T-cell (primary cell): ENCODE results near the gene GSAP. TPM values are rescaled to one million over a fixed set of nuclear protein-coding genes. Genes with fewer than 3 reads are reported as not detected.

ENCODE experiments used
- ATAC-seq, 4 experiments: fragments of 200-7000 bp in 3 of 4; fragments of 150-1000 bp in 1 of 4; cut with Tn5 transposase; replicated peaks in 1 of 4; 1 replicate in 3 of 4; 2 replicates in 1 of 4; pipeline ENCODE4 v1.10.0; 2021; ENCODE audit warnings: moderate library complexity in 3 of 4, mild to moderate bottlenecking in 2 of 4, moderate number of reproducible peaks in 1 of 4
- CTCF ChIA-PET, 2 donors: fragments of 300-600 bp; sonication (Branson Sonifier 250); formaldehyde crosslinking; loops; one replicate each; lab custom pipeline; 2022; ENCODE audit warnings: antibody characterized with exemption in 2 of 2; lab: Charles Lee
- POLR2A ChIA-PET, 2 donors: fragments of 300-600 bp; sonication (Branson Sonifier 250); formaldehyde crosslinking; loops; one replicate each; lab custom pipeline; 2022; ENCODE audit warnings: antibody characterized with exemption in 2 of 2; lab: Charles Lee
- DNase-seq, 35 experiments: peaks; one replicate each; pipeline versions ENCODE4 v3.0.0 to v3.0.0-alpha.2; 2013 to 2023
- H3K27ac ChIP-seq: one replicate; pipeline ENCODE4 v1.5.1; 2013; ENCODE audit warnings: low read length
- H3K27me3 ChIP-seq, 2 experiments: replicated peaks in 1 of 2; 1 replicate in 1 of 2; 2 replicates in 1 of 2; pipeline versions ENCODE4 v1.6.1 to v1.7.0; 2013; ENCODE audit warnings: low read length in 1 of 2, mixed read lengths in 1 of 2; ENCODE audit not compliant: control insufficient read depth in 2 of 2, insufficient read depth in 2 of 2; ENCODE audit errors: extremely low read depth in 1 of 2
- H3K36me3 ChIP-seq, 2 donors: 1 replicate in 1 of 2; 2 replicates in 1 of 2; pipeline versions ENCODE4 v1.6.1 to v1.7.0; 2013; ENCODE audit warnings: low read length in 1 of 2; ENCODE audit not compliant: control insufficient read depth in 2 of 2, insufficient read depth in 1 of 2; ENCODE audit errors: extremely low read depth in 1 of 2
- H3K4me1 ChIP-seq, 2 experiments: 1 replicate in 1 of 2; 2 replicates in 1 of 2; pipeline versions ENCODE4 v1.6.1 to v1.7.0; 2013; ENCODE audit warnings: low read length in 2 of 2, mixed read lengths in 1 of 2; ENCODE audit not compliant: insufficient read depth in 2 of 2, control insufficient read depth in 1 of 2; ENCODE audit errors: extremely low read depth in 1 of 2
- H3K4me3 ChIP-seq, 2 donors: 1 replicate in 1 of 2; 2 replicates in 1 of 2; pipeline versions ENCODE4 v1.5.1 to v1.7.0; 2013; ENCODE audit warnings: mild to moderate bottlenecking in 2 of 2, low read length in 1 of 2, moderate library complexity in 1 of 2; ENCODE audit not compliant: control insufficient read depth in 1 of 2; ENCODE audit errors: extremely low read depth in 1 of 2
- H3K9me3 ChIP-seq: 2 replicates; pipeline ENCODE4 v1.7.0; 2013
- H3K27ac Mint-ChIP-seq, 2 donors: one replicate each; pipeline ENCODE4 v1.8.0; 2020 to 2021; ENCODE audit warnings: mild to moderate bottlenecking in 2 of 2, mixed read lengths in 2 of 2
- H3K27me3 Mint-ChIP-seq, 2 donors: one replicate each; pipeline ENCODE4 v1.8.0; 2021 to 2022; ENCODE audit warnings: mixed read lengths in 2 of 2
- H3K36me3 Mint-ChIP-seq: one replicate; pipeline ENCODE4 v1.8.0; 2021; ENCODE audit warnings: mixed read lengths
- H3K4me1 Mint-ChIP-seq, 3 donors: one replicate each; pipeline ENCODE4 v1.8.0; 2020 to 2022; ENCODE audit warnings: mixed read lengths in 3 of 3, mild to moderate bottlenecking in 1 of 3
- H3K4me3 Mint-ChIP-seq, 3 donors: one replicate each; pipeline ENCODE4 v1.8.0; 2020 to 2022; ENCODE audit warnings: mild to moderate bottlenecking in 3 of 3, mixed read lengths in 3 of 3, moderate library complexity in 3 of 3
- H3K9me3 Mint-ChIP-seq, 3 donors: one replicate each; pipeline ENCODE4 v1.8.0; 2020 to 2022; ENCODE audit warnings: mixed read lengths in 3 of 3
- WGBS: methylation state at CpG from one replicate; pipeline ENCODE4 v1.1.5; 2013; ENCODE audit warnings: missing lambda C conversion rate; ENCODE audit not compliant: insufficient coverage; 5-methylcytosine and 5-hydroxymethylcytosine counted together
- total RNA-seq, 35 experiments: library from RNA in 6 of 35; stranded (reverse) in 6 of 35; fragments of 120-200 nt in 1 of 35; gene quantifications; one replicate each; pipeline versions ENCODE4 v1.2.1 to v1.2.4 and lab custom pipeline; 2013 to 2026

Gene GSAP
- total RNA-seq, 5 donors from 2014 or later (not counting 1 experiment from before 2014, with no cell fraction given), result 17.7 to 40.0 (median 25.7) TPM

DNA sequence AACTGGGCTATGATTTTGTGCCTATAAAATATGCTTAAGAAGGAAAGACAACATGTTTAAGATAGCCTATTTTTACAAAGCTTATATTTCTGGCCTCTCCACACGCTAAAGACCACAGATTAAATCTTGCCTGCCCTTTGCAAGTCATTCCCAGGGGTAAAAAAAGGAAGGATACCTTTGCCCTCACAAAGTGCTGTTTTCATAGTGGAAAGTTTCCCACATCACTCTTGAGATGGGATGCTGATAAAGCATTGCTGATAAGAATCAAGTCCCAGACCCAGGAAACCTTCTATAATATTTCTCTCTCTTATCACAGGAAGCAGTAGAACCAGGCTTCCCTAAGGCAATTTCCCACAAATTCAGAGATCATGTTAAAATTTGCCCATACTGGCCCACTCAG is 56.5 kb downstream of the GSAP start:
- no peak overlapping the region for H3K27ac ChIP-seq
- no peaks in the 10 kb centered on the region for H3K9me3 Mint-ChIP-seq
- no peaks in the 10 kb centered on the region for H3K9me3 ChIP-seq
- ChIA-PET POLR2A (interaction anchor here in 1 of 2 donors (0.5 to 0.6 kb wide), 2 partner anchors 57 to 698 kb away, joined by 4 to 11 read pairs; no protein-coding TSS in a partner anchor), CTCF (no interaction called here)
- H3K27me3 Mint-ChIP-seq, result no peaks in the 10 kb centered on the region
- no peak overlapping the region for H3K27ac Mint-ChIP-seq
- no peaks in the 10 kb centered on the region for H3K27me3 ChIP-seq
- peaks cover 8 to 11% of the 10 kb centered on the region in 2 experiments for H3K4me1 ChIP-seq
- DNase-seq (no peak), ATAC-seq (no peak)
- peaks cover 17% of the 10 kb centered on the region for H3K36me3 Mint-ChIP-seq
- peaks cover 0 to 3% of the 10 kb centered on the region in 2 donors for H3K36me3 ChIP-seq
- no peak overlapping the region for H3K4me3 ChIP-seq
- H3K4me3 Mint-ChIP-seq, result no peak overlapping the region
- H3K4me1 Mint-ChIP-seq, result peaks cover 15 to 32% (median 22%) of the 10 kb centered on the region in 3 donors
- WGBS, result no CpG with 5 or more reads among the region's 1 CpG

DNA sequence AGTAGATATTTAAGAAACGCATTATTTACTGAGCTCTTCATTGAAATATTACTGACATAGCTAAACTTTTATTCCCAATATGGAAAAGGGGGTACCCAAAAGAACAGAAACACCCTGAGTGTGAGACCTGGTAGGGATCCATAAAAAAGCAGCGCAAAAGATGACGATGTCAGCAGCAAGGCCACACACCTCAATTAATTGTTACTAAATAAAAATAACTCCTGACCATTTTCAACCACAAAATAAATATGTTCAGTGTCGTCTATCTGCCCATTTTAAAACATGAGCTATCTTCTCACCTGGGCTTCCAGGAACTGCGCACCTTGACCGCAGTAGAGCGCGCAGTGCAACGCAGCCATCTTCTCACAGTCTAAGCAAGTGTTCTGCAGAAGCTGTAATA is 61.2 kb downstream of the GSAP start:
- Mint-ChIP-seq H3K9me3 (no peaks in the 10 kb centered on the region), H3K4me3 (peak overlapping the region in 1 of 3 donors; percentile 81), H3K27ac (peak overlapping the region; percentile 62 to 76), H3K36me3 (peaks cover 5% of the 10 kb centered on the region), H3K27me3 (no peaks in the 10 kb centered on the region), H3K4me1 (peaks cover 49 to 71% (median 61%) of the 10 kb centered on the region in 3 donors)
- Histone ChIP-seq H3K27ac (no peak overlapping the region), H3K36me3 (peaks cover 0 to under 1% of the 10 kb centered on the region in 2 donors), H3K27me3 (no peaks in the 10 kb centered on the region), H3K4me3 (no peak overlapping the region), H3K9me3 (no peaks in the 10 kb centered on the region), H3K4me1 (peaks cover 31 to 50% of the 10 kb centered on the region in 2 experiments)
- DNase-seq (no peak), ATAC-seq (no peak)
- ChIA-PET CTCF (interaction anchor here in 1 of 2 donors (0.7 to 1.3 kb wide), 5 partner anchors 23 to 297 kb away, joined by 3 to 8 read pairs (median 3); no protein-coding TSS in a partner anchor), POLR2A (interaction anchor here (0.6 to 0.8 kb wide), 5 partner anchors 10 to 403 kb away, joined by 3 to 4 read pairs (median 3); no protein-coding TSS in a partner anchor)
- WGBS, result 88% methylated on average over 4 of the region's 9 CpGs

DNA sequence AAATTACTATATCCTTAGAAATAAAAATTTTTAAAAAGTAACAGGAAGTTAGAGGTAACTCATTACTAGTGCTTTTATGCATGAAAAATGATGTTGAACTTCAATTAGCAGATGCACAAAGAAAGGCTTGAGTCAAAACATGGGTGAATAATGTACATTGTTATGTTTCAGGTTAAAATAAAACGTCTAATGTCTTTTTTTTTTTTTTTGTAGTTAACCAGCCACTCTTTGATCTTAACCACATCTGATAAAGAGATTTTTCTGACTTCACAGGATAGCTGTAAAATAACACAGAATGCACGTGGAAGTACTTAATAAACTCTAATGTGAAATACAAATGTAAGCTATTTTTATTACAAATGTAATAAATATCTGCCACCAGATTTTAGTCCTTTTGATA is 61.7 kb downstream of the GSAP start:
- ChIA-PET POLR2A (interaction anchor here (0.6 to 0.8 kb wide), 7 partner anchors 8 to 404 kb away, joined by 3 to 4 read pairs (median 3); no protein-coding TSS in a partner anchor), CTCF (interaction anchor here in 1 of 2 donors (0.7 to 1.3 kb wide), 5 partner anchors 22 to 297 kb away, joined by 3 to 8 read pairs (median 3); no protein-coding TSS in a partner anchor)
- Histone ChIP-seq H3K4me1 (peaks cover 31 to 50% of the 10 kb centered on the region in 2 experiments), H3K4me3 (no peak overlapping the region), H3K9me3 (no peaks in the 10 kb centered on the region), H3K27me3 (no peaks in the 10 kb centered on the region), H3K36me3 (no peaks in the 10 kb centered on the region), H3K27ac (no peak overlapping the region)
- Mint-ChIP-seq H3K36me3 (peaks cover under 1% of the 10 kb centered on the region), H3K27me3 (no peaks in the 10 kb centered on the region), H3K27ac (peak overlapping the region; percentile 13 to 92), H3K9me3 (no peaks in the 10 kb centered on the region), H3K4me1 (peaks cover 53 to 68% (median 61%) of the 10 kb centered on the region in 3 donors), H3K4me3 (peak overlapping the region in 2 of 3 donors; percentile 6 to 81)
- no CpG with 5 or more reads among the region's 2 CpGs for WGBS
- ATAC-seq (peak; percentile 24 to 43 (median 36)), DNase-seq (peak in 1 of 35 experiments; percentile 74)

DNA sequence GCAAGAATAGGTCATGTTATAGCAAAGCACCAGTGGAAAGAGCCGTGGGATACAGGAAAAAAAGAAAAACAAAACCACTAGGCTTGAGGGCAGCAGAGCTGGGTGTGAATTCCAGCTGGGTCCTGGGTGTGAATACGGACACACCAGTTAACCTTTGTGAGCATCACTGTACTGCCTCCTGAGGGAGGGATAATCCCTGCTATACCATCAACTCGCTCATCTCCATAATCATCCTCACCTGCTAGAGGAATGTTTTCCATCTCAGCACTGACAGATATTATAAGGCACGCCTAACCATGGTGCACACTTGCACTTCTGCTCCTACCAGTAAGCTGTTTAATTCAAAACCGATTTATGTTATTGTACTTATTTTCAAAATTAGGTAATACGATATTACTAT is 62.2 kb downstream of the GSAP start:
- Histone ChIP-seq H3K4me1 (peaks cover 36 to 54% of the 10 kb centered on the region in 2 experiments), H3K4me3 (no peak overlapping the region), H3K27ac (no peak overlapping the region), H3K36me3 (no peaks in the 10 kb centered on the region), H3K9me3 (no peaks in the 10 kb centered on the region), H3K27me3 (no peaks in the 10 kb centered on the region)
- Mint-ChIP-seq H3K27me3 (no peaks in the 10 kb centered on the region), H3K9me3 (no peaks in the 10 kb centered on the region), H3K27ac (peak overlapping the region; percentile 13 to 92), H3K4me3 (peak overlapping the region; percentile 21 to 81 (median 26)), H3K4me1 (peaks cover 58 to 69% (median 67%) of the 10 kb centered on the region in 3 donors), H3K36me3 (no peaks in the 10 kb centered on the region)
- ATAC-seq (no peak), DNase-seq (no peak)
- WGBS, result no CpG with 5 or more reads among the region's 6 CpGs
- ChIA-PET POLR2A (interaction anchor here in 1 of 2 donors (0.6 kb wide), 1 partner anchor 19 kb away, joined by 3 read pairs; no protein-coding TSS in a partner anchor), CTCF (interaction anchor here in 1 of 2 donors (1.1 to 1.4 kb wide), 3 partner anchors 22 to 298 kb away, joined by 3 to 6 read pairs (median 4); no protein-coding TSS in a partner anchor)

DNA sequence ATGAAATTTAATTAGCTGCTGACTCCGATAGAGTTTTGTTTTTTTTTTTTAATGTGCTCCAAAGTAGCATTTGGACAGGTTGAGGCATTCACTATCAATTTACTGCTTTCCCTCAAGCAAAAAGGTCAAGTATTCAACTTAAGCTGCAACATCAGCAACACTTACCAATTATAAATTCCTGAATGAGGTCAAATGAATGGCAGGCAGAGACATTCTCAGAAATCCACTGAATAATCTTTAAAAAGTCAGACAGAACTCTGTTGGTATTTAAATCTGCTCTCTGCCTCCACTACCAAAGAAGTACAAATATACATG is 62.8 kb downstream of the GSAP start:
- Histone ChIP-seq H3K4me1 (peaks cover 41 to 59% of the 10 kb centered on the region in 2 experiments), H3K27me3 (no peaks in the 10 kb centered on the region)
- peaks cover 64 to 74% (median 72%) of the 10 kb centered on the region in 3 donors for H3K4me1 Mint-ChIP-seq

DNA sequence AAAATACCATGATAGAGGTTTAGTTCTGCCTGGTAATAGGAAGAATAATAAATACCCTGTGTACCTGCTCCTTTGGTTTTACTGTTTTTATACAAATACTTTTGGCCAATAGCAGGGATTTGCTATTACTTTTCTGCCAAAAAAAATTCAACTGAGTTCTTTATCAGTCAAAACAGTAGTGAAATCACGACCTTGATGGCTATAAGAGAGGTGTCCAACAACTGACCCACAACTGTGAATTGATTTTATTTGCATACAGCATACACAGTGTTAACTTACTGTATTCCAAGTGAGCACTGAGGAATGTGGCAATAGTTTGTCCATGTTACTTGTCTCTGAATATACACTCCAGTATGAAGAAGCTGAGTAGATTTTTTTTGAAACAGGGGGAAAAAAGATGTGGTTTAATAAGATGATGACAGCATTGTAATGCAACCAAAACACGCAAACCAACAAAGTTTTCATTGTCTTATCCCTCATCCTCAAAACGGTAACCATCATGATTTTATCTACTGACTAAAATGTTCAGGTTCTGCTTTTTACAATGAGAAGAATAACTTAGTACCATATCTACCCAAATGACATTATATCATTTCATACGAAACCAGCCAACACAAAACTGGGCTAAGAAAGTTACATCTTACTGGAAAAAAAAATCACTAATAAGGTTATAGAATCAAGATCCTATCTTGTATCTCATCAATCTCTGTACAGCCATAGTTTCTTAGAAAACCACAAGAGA is 63.3 kb downstream of the GSAP start:
- ChIA-PET CTCF (interaction anchor here (0.6 to 1.4 kb wide), 2 partner anchors 21 to 184 kb away, joined by 5 to 6 read pairs; no protein-coding TSS in a partner anchor), POLR2A (no interaction called here)
- Histone ChIP-seq H3K36me3 (no peaks in the 10 kb centered on the region), H3K4me1 (peaks cover 45 to 60% of the 10 kb centered on the region in 2 experiments), H3K9me3 (no peaks in the 10 kb centered on the region), H3K27ac (peak overlapping the region; percentile 63), H3K27me3 (no peaks in the 10 kb centered on the region), H3K4me3 (no peak overlapping the region)
- Mint-ChIP-seq H3K9me3 (no peaks in the 10 kb centered on the region), H3K4me1 (peaks cover 66 to 78% (median 75%) of the 10 kb centered on the region in 3 donors), H3K36me3 (no peaks in the 10 kb centered on the region), H3K4me3 (peak overlapping the region in 2 of 3 donors; percentile 25 to 81), H3K27me3 (no peaks in the 10 kb centered on the region), H3K27ac (peak overlapping the region; percentile 92)
- DNase-seq (peak in 1 of 35 experiments; percentile 56), ATAC-seq (no peak)
- no CpG with 5 or more reads among the region's 4 CpGs for WGBS

More for the DNA sequence above, 62.8 kb downstream of the GSAP start:
- DNase-seq (no peak), ATAC-seq (no peak)
- Mint-ChIP-seq H3K27me3 (no peaks in the 10 kb centered on the region), H3K4me3 (peak overlapping the region in 1 of 3 donors; percentile 81), H3K27ac (peak overlapping the region; percentile 92), H3K36me3 (no peaks in the 10 kb centered on the region), H3K9me3 (no peaks in the 10 kb centered on the region)
- Histone ChIP-seq H3K27ac (peak overlapping the region; percentile 63), H3K4me3 (no peak overlapping the region), H3K36me3 (no peaks in the 10 kb centered on the region), H3K9me3 (no peaks in the 10 kb centered on the region)
- POLR2A ChIA-PET, result no interaction called here
- CTCF ChIA-PET, result interaction anchor here in 1 of 2 donors (1.4 kb wide), 1 partner anchor 21 kb away, joined by 6 read pairs; no protein-coding TSS in a partner anchor
- WGBS, result no CpG with 5 or more reads among the region's 1 CpG
